HG03378 (cell line): ENCODE data around the gene ZNF322.

Experiments used
- ATAC-seq: cut with Tn5 transposase; IDR thresholded peaks from one replicate; pipeline ENCODE4 v1.9.1; 2021; ENCODE audit warnings: mild to moderate bottlenecking, moderate library complexity; ENCODE audit not compliant: unreplicated experiment

Gene ZNF322

DNA sequence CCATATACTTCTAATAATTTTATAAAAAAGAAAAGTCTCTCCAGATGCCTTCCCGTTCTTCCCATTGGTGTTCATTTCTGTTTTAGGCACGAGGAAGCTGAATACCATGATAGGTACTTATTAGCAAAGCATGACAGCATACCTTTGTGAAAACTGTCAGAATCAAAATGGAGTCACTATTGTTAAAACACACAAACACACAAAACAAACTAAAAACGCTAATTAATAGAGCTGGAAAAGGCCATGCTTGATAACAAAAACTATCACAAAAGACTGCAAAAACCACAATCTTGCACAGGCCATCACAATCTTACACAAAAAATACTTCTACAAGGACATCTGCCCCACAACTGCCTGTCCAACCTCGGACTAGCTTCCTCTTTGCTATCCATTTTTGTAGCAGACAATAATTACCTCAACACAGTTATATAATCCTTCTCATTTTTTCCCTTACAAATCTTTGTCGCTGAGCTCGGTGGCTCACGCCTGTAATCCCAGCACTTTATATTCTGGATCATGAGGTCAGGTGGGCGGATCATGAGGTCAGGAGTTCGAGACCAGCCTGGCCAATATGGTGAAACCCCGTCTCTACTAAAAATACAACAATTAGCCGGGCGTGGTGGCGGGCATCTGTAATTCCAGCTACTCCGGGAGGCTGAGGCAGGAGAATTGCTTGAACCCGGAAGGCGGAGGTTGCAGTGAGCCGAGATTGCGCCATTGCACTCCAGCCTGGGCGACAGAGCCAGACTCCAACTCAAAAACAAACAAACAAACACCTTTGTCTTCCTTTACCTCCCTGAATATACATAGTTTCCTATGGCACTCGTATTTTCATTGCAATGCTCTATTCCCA lies 66.0 kb downstream of the ZNF322 start:
- ATAC-seq = no peak

DNA sequence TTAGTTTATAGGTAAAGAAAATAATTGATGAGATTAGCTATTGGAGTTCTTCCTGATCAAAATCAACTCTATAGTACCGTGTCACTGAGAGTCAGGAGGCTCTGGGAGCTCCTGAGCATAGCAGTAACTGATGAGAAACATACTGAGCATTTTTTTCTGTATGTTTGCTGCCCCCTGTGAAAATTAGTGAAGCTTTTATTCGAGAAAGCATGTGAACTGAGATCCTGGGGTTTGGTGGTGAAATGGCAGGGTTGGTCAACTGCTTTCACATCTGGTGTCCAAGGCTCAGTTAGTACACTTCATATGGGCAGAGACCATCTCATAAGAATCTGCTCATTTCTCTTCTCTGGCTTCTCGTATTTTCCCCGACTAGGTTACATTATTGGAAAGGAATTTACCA lies 66.9 kb downstream of the ZNF322 start:
- ATAC-seq = no peak

DNA sequence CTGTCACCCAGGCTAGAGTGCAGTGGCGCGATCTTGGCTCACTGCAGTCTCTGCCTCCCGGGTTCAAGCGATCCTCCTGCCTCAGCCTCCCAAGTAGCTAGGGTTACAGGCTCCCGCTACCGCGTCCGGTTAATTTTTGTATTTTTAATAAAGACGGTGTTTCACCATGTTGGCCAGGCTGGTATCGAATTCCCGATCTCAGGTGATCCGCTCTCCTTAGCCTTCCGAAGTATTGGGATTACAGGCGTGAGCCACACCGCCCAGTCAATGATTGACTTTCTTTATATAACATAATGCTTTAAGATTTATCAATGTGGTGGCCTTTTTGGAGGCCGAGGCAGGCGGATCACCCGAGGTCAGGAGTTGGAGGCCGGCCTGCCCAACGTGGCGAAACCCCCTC lies 70.6 kb downstream of the ZNF322 start:
- no peak for ATAC-seq
